Measurements from ENCODE around the gene IL9. TPM values are rescaled to one million over a fixed set of nuclear protein-coding genes. Genes with fewer than 3 reads are reported as not detected.

The IL9 gene
- total RNA-seq, 1 donor from 2014 or later, result not detected

DNA sequence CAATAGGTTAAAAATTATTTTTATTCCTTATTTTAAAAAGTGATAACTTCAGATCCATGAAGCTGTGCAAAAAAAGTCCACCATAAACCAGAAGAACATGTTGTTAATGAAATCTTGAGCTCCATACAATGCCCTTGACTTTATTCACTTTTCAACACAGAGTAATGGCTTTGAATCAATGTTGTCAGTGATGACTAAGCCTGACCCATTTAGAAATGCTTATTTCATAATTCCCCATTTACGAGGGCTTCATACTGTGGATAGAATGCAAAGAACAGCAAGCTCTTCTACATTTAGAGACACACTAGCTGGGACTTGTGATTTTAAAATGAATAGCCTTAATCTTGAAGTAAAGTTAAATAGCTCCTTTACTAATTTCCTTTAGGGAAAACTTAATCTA lies 25.7 kb upstream of the IL9 start:
- Histone ChIP-seq H3K4me1 (no peaks in the 10 kb centered on the region), H3K9ac (no peak overlapping the region), H3K4me3 (no peak overlapping the region), H3K4me2 (no peak overlapping the region), H3K27me3 (peaks cover 100% of the 10 kb centered on the region), H2AFZ (replicated peaks) (no peak overlapping the region), H3K27ac (no peak overlapping the region), H4K20me1 (ENCODE audit: low read depth) (no peaks in the 10 kb centered on the region), H3K9me3 (ENCODE audit: low read depth) (no peaks in the 10 kb centered on the region), H3K79me2 (ENCODE audit: low read depth) (no peaks in the 10 kb centered on the region), H3K36me3 (no peaks in the 10 kb centered on the region), H3F3A (ENCODE audit: low read depth) (no peaks in the 10 kb centered on the region)
- no peak for DNase-seq (ENCODE audit: low spot score)
- Mint-ChIP-seq H3K9me3 (no peaks in the 10 kb centered on the region), H3K27ac (no peak overlapping the region), H3K27me3 (ENCODE audit: insufficient read depth, low read depth) (peaks cover 7% of the 10 kb centered on the region), H3K4me3 (no peak overlapping the region), H3K4me1 (no peaks in the 10 kb centered on the region), H3K36me3 (no peaks in the 10 kb centered on the region)
- TF ChIP-seq, protein P1, sequence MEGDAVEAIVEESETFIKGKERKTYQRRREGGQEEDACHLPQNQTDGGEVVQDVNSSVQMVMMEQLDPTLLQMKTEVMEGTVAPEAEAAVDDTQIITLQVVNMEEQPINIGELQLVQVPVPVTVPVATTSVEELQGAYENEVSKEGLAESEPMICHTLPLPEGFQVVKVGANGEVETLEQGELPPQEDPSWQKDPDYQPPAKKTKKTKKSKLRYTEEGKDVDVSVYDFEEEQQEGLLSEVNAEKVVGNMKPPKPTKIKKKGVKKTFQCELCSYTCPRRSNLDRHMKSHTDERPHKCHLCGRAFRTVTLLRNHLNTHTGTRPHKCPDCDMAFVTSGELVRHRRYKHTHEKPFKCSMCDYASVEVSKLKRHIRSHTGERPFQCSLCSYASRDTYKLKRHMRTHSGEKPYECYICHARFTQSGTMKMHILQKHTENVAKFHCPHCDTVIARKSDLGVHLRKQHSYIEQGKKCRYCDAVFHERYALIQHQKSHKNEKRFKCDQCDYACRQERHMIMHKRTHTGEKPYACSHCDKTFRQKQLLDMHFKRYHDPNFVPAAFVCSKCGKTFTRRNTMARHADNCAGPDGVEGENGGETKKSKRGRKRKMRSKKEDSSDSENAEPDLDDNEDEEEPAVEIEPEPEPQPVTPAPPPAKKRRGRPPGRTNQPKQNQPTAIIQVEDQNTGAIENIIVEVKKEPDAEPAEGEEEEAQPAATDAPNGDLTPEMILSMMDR (IDR thresholded peaks at IDR 0.05), result no peak
- TF ChIP-seq EZH2 (IDR thresholded peaks at IDR 0.05) (no peak), EZH2phosphoT487 (IDR thresholded peaks at IDR 0.05) (no peak)

DNA sequence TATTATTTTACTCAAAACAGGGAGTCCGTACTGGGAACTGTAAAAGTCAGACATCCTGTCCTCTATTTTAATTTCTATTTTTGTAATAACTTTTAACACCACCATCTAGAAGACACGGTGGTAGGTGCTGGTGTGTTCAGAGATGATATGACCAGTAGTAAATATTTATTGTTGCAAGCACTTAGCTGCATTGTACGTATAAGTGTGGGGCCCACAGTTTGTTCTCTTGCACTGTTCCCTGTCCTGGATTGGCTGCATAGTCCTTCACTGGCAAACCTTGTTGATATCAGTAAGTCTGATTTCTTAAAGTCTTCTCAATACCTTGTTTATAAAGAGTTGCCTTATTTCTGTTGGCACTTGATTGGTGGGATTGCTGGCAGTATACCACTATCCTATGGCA lies 24.6 kb upstream of the IL9 start:
- peaks cover 100% of the 10 kb centered on the region for H3K27me3 ChIP-seq
- no peak for DNase-seq (ENCODE audit: low spot score)
- Mint-ChIP-seq H3K27me3 (ENCODE audit: insufficient read depth, low read depth) (peaks cover 9% of the 10 kb centered on the region), H3K4me3 (no peak overlapping the region), H3K27ac (no peak overlapping the region), H3K4me1 (no peaks in the 10 kb centered on the region), H3K9me3 (no peaks in the 10 kb centered on the region), H3K36me3 (no peaks in the 10 kb centered on the region)
- no peak overlapping the region for H3K4me2 ChIP-seq
- no peaks in the 10 kb centered on the region for H3K36me3 ChIP-seq
- H3F3A ChIP-seq (ENCODE audit: low read depth), result no peaks in the 10 kb centered on the region
- no peak overlapping the region for H3K9ac ChIP-seq
- no peak for TF ChIP-seq EZH2phosphoT487 (IDR thresholded peaks at IDR 0.05)
- TF ChIP-seq, protein P1 (IDR thresholded peaks at IDR 0.05), result no peak
- TF ChIP-seq EZH2 (IDR thresholded peaks at IDR 0.05), result no peak
- no peak overlapping the region for H2AFZ ChIP-seq (replicated peaks)
- H3K27ac ChIP-seq, result no peak overlapping the region
- H3K9me3 ChIP-seq (ENCODE audit: low read depth), result no peaks in the 10 kb centered on the region
- H3K4me1 ChIP-seq, result no peaks in the 10 kb centered on the region
- no peaks in the 10 kb centered on the region for H4K20me1 ChIP-seq (ENCODE audit: low read depth)
- H3K4me3 ChIP-seq, result no peak overlapping the region
- H3K79me2 ChIP-seq (ENCODE audit: low read depth), result no peaks in the 10 kb centered on the region

GRCh38 chr5:135916638-135917263 lies 21.1 kb upstream of the IL9 start:
- Histone ChIP-seq H3F3A (ENCODE audit: low read depth) (no peaks in the 10 kb centered on the region), H3K4me3 (no peak overlapping the region), H2AFZ (replicated peaks) (no peak overlapping the region), H4K20me1 (ENCODE audit: low read depth) (no peaks in the 10 kb centered on the region), H3K27ac (no peak overlapping the region), H3K36me3 (no peaks in the 10 kb centered on the region), H3K9me3 (ENCODE audit: low read depth) (no peaks in the 10 kb centered on the region), H3K9ac (no peak overlapping the region), H3K4me2 (no peak overlapping the region), H3K79me2 (ENCODE audit: low read depth) (no peaks in the 10 kb centered on the region), H3K27me3 (peaks cover 100% of the 10 kb centered on the region), H3K4me1 (no peaks in the 10 kb centered on the region)
- Mint-ChIP-seq H3K4me1 (no peaks in the 10 kb centered on the region), H3K36me3 (no peaks in the 10 kb centered on the region), H3K9me3 (no peaks in the 10 kb centered on the region), H3K27ac (no peak overlapping the region), H3K4me3 (no peak overlapping the region), H3K27me3 (ENCODE audit: insufficient read depth, low read depth) (peaks cover 2% of the 10 kb centered on the region)
- no peak for DNase-seq (ENCODE audit: low spot score)
- TF ChIP-seq, protein P1 (IDR thresholded peaks at IDR 0.05), result no peak
- TF ChIP-seq EZH2 (IDR thresholded peaks at IDR 0.05), result no peak
- no peak for TF ChIP-seq EZH2phosphoT487 (IDR thresholded peaks at IDR 0.05)

Measured in neural progenitor cell (in vitro differentiated cells).